Ishikawa (cell line): ENCODE data around the gene SLC16A8.

Experiments used
- EP300 ChIP-seq: IDR thresholded peaks from 2 replicates; pipeline ENCODE4 v1.6.1; 2012; ENCODE audit warnings: borderline replicate concordance
- MAX ChIP-seq: IDR thresholded peaks from 2 replicates; pipeline ENCODE4 v1.6.1; 2012
- REST ChIP-seq: IDR thresholded peaks from 2 replicates; pipeline ENCODE4 v1.6.1; 2012; ENCODE audit warnings: low read depth, mild to moderate bottlenecking
- TAF1 ChIP-seq: IDR thresholded peaks from 2 replicates; pipeline ENCODE4 v1.6.1; 2012; ENCODE audit warnings: low read depth, mild to moderate bottlenecking
- TCF12 ChIP-seq: IDR thresholded peaks from 2 replicates; pipeline ENCODE4 v1.6.1; 2012; ENCODE audit warnings: low read depth
- USF1 ChIP-seq: IDR thresholded peaks from 2 replicates; pipeline ENCODE4 v1.6.1; 2012

- TF ChIP-seq MAX, result no peak
- no peak for TF ChIP-seq EP300
- no peak for TF ChIP-seq REST
- TF ChIP-seq USF1, result no peak
- no peak for TF ChIP-seq TAF1
- no peak for TF ChIP-seq TCF12
Observed at GRCh38 chr22:38041760-38042487, 42.1 kb downstream of the SLC16A8 start.
